LNCaP clone FGC (cell line): ENCODE results near the gene SETD1B.
"Not testable (repeated sequence)": the region's sequence is repeated elsewhere in the genome, so short reads cannot be mapped to it uniquely, and the experiment has no call there.

ENCODE experiments used
- DNase-seq: peaks from one replicate; pipeline ENCODE4 v3.0.0-alpha.2; 2011; ENCODE audit warnings: low read depth
- H3K4me3 ChIP-seq: 2 replicates; pipeline ENCODE4 v1.5.1; 2011; ENCODE audit warnings: mild to moderate bottlenecking, low read depth, low read length, control low read depth
- TF ChIP-seq, protein P1 (sequence below): IDR thresholded peaks from 2 replicates; pipeline ENCODE4 v1.5.1; 2012; ENCODE audit warnings: mild to moderate bottlenecking; ENCODE audit not compliant: control insufficient read depth, insufficient read depth; ENCODE audit errors: extremely low read depth

The SETD1B gene

DNA sequence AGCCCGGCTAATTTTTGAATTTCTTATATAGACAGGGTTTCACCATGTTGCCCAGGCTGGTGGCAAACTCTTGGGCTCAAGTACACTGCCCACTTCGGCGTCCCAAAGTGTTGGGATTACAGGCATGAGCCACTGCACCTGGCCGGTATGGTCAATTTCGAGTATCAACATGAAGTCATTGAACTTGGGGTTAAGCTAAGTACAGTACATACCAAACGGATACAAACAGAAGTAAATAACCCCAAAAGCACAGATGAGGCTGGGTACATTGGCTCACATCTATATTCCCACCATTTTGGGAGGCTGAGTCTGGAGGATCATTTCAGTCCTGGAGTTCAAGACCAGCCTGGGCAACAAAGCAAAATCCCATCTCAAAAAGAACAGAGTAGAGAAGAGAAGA lies 71.8 kb downstream of the SETD1B start:
- TF ChIP-seq, protein P1, sequence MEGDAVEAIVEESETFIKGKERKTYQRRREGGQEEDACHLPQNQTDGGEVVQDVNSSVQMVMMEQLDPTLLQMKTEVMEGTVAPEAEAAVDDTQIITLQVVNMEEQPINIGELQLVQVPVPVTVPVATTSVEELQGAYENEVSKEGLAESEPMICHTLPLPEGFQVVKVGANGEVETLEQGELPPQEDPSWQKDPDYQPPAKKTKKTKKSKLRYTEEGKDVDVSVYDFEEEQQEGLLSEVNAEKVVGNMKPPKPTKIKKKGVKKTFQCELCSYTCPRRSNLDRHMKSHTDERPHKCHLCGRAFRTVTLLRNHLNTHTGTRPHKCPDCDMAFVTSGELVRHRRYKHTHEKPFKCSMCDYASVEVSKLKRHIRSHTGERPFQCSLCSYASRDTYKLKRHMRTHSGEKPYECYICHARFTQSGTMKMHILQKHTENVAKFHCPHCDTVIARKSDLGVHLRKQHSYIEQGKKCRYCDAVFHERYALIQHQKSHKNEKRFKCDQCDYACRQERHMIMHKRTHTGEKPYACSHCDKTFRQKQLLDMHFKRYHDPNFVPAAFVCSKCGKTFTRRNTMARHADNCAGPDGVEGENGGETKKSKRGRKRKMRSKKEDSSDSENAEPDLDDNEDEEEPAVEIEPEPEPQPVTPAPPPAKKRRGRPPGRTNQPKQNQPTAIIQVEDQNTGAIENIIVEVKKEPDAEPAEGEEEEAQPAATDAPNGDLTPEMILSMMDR, result no peak
- no peak overlapping the region for H3K4me3 ChIP-seq
- no peak for DNase-seq

DNA sequence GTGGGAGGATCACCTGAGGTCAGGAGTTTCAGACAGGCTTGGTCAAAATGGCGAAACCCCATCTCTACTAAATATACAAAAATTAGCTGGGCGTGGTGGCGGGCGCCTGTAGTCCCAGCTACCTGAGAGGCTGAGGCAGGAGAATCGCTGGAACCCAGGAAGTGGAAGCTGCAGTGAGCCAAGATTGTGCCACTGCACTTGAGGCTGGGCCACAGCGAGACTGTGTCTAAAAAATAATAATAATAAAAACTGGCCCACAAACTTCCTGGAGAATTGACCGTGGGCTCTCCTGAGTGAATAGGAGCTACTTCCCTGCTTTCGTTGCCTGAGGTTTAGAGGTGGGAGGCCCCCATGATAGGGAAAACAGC lies 72.3 kb downstream of the SETD1B start:
- DNase-seq, H3K4me3 ChIP-seq: not testable (repeated sequence)
